Natural killer cell treated with Interleukin-12 subunit alpha and Interleukin-12 subunit beta and Interleukin-15 and Interleukin-18, amount 100 ng/mL, for 72 hours (primary cell): Measurements from ENCODE around the gene MALRD1. TPM values are rescaled to one million over a fixed set of nuclear protein-coding genes. Genes with fewer than 3 reads are reported as not detected.

ENCODE experiments used
- ATAC-seq, 2 donors: fragments of 150-1000 bp; cut with Tn5 transposase in 1 of 2; sonication (Bioruptor Pico), chemical (Tn5 transposase) in 1 of 2; 2 replicates each; pipeline ENCODE4 v1.10.0; 2021
- DNase-seq: peaks from one replicate; pipeline ENCODE4 v3.0.0; 2022; ENCODE audit warnings: low spot score
- H3K27ac Mint-ChIP-seq, 2 donors: 1 replicate in 1 of 2; 2 replicates in 1 of 2; pipeline ENCODE4 v1.8.0; 2022; ENCODE audit warnings: mixed read lengths in 2 of 2, mild to moderate bottlenecking in 1 of 2, moderate library complexity in 1 of 2
- H3K27me3 Mint-ChIP-seq, 2 donors: 1 replicate in 1 of 2; 2 replicates in 1 of 2; pipeline ENCODE4 v1.8.0; 2022; ENCODE audit warnings: mixed read lengths in 2 of 2
- H3K36me3 Mint-ChIP-seq: one replicate; pipeline ENCODE4 v1.8.0; 2022; ENCODE audit warnings: mixed read lengths
- H3K4me1 Mint-ChIP-seq, 2 donors: 1 replicate in 1 of 2; 2 replicates in 1 of 2; pipeline ENCODE4 v1.8.0; 2022; ENCODE audit warnings: low read depth in 2 of 2, mixed read lengths in 2 of 2, mild to moderate bottlenecking in 1 of 2
- H3K4me3 Mint-ChIP-seq: one replicate; pipeline ENCODE4 v1.8.0; 2022; ENCODE audit warnings: mixed read lengths
- H3K9me3 Mint-ChIP-seq: 2 replicates; pipeline ENCODE4 v1.8.0; 2022; ENCODE audit warnings: mixed read lengths
- total RNA-seq, 2 donors: library from RNA; stranded (reverse); gene quantifications; one replicate each; pipeline ENCODE4 v1.2.3, GENCODE V29; 2022

The MALRD1 gene
- total RNA-seq, 2 donors from 2014 or later: 0.39 TPM; not detected in 1

DNA sequence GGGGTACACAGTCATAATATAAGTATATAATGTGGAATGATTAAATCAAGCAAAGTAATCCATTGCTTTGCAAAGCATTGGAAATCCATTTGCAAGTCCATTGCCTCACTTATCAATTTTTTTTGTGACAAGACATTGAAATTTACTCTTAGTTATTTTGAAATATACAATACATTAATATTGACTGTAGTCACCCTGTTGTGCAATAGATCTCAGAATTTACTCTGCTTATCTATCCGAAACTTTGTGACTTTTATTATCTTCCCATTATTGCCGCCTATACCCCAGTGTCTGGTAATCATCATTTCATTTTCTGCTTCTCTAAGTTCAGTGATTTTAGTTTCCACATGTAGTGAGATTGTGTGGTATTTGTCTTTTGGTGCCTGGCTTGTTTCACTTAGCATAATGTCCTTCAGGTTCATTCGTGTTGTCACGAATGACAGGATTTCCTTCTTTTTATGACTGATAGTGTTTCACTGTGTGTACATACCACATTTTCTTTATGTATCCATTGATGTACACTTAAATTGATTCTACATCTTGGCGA, 5.8 kb downstream of the MALRD1 start:
- no peak overlapping the region for H3K27ac Mint-ChIP-seq
- ATAC-seq: no peak
- no peaks in the 10 kb centered on the region for H3K27me3 Mint-ChIP-seq

GRCh38 chr10:19058046-19058445, 9.4 kb downstream of the MALRD1 start:
- peaks cover 6% of the 10 kb centered on the region for H3K36me3 Mint-ChIP-seq
- H3K4me3 Mint-ChIP-seq: no peak overlapping the region
- ATAC-seq (no peak), DNase-seq (no peak)
- peaks cover 14% of the 10 kb centered on the region for H3K9me3 Mint-ChIP-seq
- H3K4me1 Mint-ChIP-seq: no peaks in the 10 kb centered on the region
- H3K27ac Mint-ChIP-seq: no peak overlapping the region
- H3K27me3 Mint-ChIP-seq: no peaks in the 10 kb centered on the region

More for the DNA sequence above, 5.8 kb downstream of the MALRD1 start:
- no peaks in the 10 kb centered on the region for H3K4me1 Mint-ChIP-seq
- H3K9me3 Mint-ChIP-seq: peaks cover 7% of the 10 kb centered on the region
- H3K36me3 Mint-ChIP-seq: no peaks in the 10 kb centered on the region
- no peak overlapping the region for H3K4me3 Mint-ChIP-seq
- no peak for DNase-seq

GRCh38 chr10:19063986-19064385, 15.4 kb downstream of the MALRD1 start:
- H3K36me3 Mint-ChIP-seq: peaks cover 6% of the 10 kb centered on the region
- no peaks in the 10 kb centered on the region for H3K4me1 Mint-ChIP-seq
- H3K9me3 Mint-ChIP-seq: peaks cover 11% of the 10 kb centered on the region
- ATAC-seq (no peak), DNase-seq (no peak)
- H3K4me3 Mint-ChIP-seq: no peak overlapping the region
- H3K27ac Mint-ChIP-seq: no peak overlapping the region
- no peaks in the 10 kb centered on the region for H3K27me3 Mint-ChIP-seq

DNA sequence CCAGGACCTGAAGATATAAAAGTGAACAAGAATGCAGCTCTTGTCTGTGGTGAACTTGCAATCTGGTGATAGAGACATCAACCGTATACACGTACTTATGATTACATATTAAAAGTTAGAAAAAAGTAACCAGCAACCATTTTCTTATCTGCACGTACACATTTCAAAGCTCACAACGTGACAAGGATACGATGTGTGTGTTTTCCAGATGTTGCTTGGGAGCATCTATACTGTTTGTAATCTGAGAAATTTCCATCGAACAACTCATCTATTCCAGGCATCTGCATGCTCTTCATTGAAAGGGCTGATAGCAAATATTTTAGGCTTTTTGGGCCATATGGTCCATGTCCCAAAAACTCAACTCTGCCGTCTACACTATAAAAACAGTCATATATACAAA, 23.3 kb downstream of the MALRD1 start:
- DNase-seq (no peak), ATAC-seq (no peak)
- Mint-ChIP-seq H3K9me3 (peaks cover 3% of the 10 kb centered on the region), H3K27me3 (no peaks in the 10 kb centered on the region), H3K4me3 (no peak overlapping the region), H3K36me3 (no peaks in the 10 kb centered on the region), H3K27ac (no peak overlapping the region), H3K4me1 (no peaks in the 10 kb centered on the region)

DNA sequence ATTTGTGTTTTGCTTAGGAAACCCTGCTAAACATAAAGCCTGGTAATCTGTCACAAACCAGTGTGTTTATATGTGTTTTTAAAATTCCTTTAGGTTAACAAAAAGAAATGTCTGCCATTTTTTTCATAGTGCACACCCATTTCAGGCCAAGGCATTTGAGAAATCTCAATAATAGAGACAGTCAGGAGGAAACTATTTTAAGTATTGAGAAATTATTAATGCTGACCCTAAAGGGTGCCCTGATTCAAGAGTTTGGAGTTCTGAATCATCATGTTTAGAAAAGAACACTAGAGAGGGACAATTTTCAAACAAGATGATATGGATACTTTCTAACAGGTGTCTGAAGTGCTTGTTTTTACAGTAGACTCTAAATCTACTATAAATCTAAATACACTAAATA, 28.7 kb downstream of the MALRD1 start:
- H3K27me3 Mint-ChIP-seq: no peaks in the 10 kb centered on the region
- H3K4me1 Mint-ChIP-seq: no peaks in the 10 kb centered on the region
- H3K9me3 Mint-ChIP-seq: peaks cover 17% of the 10 kb centered on the region
- H3K27ac Mint-ChIP-seq: no peak overlapping the region
- no peak for DNase-seq
- no peak for ATAC-seq
- H3K36me3 Mint-ChIP-seq: no peaks in the 10 kb centered on the region
- no peak overlapping the region for H3K4me3 Mint-ChIP-seq

- H3K4me1 Mint-ChIP-seq: no peaks in the 10 kb centered on the region
- H3K27ac Mint-ChIP-seq: no peak overlapping the region
- peaks cover 11% of the 10 kb centered on the region for H3K9me3 Mint-ChIP-seq
- DNase-seq: no peak
- no peak for ATAC-seq
- no peaks in the 10 kb centered on the region for H3K27me3 Mint-ChIP-seq
- H3K36me3 Mint-ChIP-seq: no peaks in the 10 kb centered on the region
- H3K4me3 Mint-ChIP-seq: no peak overlapping the region
These were observed 48.0 kb downstream of the MALRD1 start for GRCh38 chr10:19096501-19097073.

- Mint-ChIP-seq H3K4me1 (no peaks in the 10 kb centered on the region), H3K36me3 (no peaks in the 10 kb centered on the region), H3K4me3 (no peak overlapping the region), H3K27me3 (no peaks in the 10 kb centered on the region), H3K27ac (no peak overlapping the region), H3K9me3 (peaks cover 12% of the 10 kb centered on the region)
- DNase-seq: no peak
- no peak for ATAC-seq
These were observed 48.5 kb downstream of the MALRD1 start for GRCh38 chr10:19097151-19097550.

DNA sequence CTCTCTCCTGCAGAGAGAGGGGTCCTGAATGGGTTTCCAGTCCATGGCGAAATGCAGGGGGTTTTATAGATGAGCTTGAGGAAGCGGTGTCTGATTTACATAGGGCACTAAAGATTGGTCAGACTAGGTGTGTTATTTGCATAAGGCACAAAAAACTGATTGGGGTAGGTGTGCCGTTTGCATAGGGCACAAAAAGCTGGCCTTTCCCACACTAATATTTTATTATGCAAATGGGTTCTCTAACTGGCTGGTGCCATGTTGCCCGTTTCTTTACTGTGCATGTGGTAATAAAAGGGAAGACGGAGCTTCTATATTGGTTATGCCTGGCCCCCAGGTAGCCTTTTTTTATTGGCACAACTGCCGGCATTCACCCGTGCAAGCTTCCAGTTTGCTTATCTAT, 50.2 kb downstream of the MALRD1 start:
- H3K27ac Mint-ChIP-seq: no peak overlapping the region
- no peak for DNase-seq
- H3K9me3 Mint-ChIP-seq: peaks cover 15% of the 10 kb centered on the region
- no peak overlapping the region for H3K4me3 Mint-ChIP-seq
- no peaks in the 10 kb centered on the region for H3K36me3 Mint-ChIP-seq
- ATAC-seq: no peak
- H3K27me3 Mint-ChIP-seq: no peaks in the 10 kb centered on the region
- H3K4me1 Mint-ChIP-seq: no peaks in the 10 kb centered on the region

DNA sequence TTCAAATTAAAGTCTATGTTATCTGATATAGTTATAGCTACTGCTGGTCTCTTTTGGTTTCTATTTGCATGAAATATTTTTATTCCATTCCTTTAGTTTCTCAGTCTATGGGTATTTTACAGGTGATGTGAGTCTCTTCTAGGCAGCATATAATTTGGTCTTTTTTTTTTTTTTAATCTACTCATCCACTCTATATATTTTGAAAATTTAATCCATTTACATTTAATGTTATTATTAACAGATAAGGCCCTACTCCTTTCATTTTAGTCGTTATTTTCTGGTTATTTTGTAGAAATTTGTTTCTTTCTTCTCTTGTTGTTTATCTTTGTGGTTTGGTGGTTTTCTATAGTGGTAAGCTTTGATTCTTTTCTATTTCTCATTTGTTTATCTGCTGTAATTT, 58.8 kb downstream of the MALRD1 start:
- Mint-ChIP-seq H3K36me3 (peaks cover 4% of the 10 kb centered on the region), H3K4me1 (no peaks in the 10 kb centered on the region), H3K9me3 (peaks cover 5% of the 10 kb centered on the region), H3K27me3 (no peaks in the 10 kb centered on the region), H3K4me3 (no peak overlapping the region), H3K27ac (no peak overlapping the region)
- ATAC-seq (no peak), DNase-seq (no peak)

- ATAC-seq: no peak
- Mint-ChIP-seq H3K27me3 (no peaks in the 10 kb centered on the region), H3K27ac (no peak overlapping the region), H3K36me3 (peaks cover 4% of the 10 kb centered on the region), H3K4me3 (no peak overlapping the region), H3K9me3 (peaks cover 11% of the 10 kb centered on the region), H3K4me1 (no peaks in the 10 kb centered on the region)
- no peak for DNase-seq
These were observed 63.1 kb downstream of the MALRD1 start for GRCh38 chr10:19111501-19112267.

GRCh38 chr10:19117438-19117837, 68.8 kb downstream of the MALRD1 start:
- ATAC-seq: no peak
- Mint-ChIP-seq H3K4me1 (no peaks in the 10 kb centered on the region), H3K27ac (no peak overlapping the region), H3K9me3 (peaks cover 19% of the 10 kb centered on the region), H3K27me3 (no peaks in the 10 kb centered on the region), H3K4me3 (no peak overlapping the region), H3K36me3 (peaks cover 15% of the 10 kb centered on the region)
- DNase-seq: no peak

DNA sequence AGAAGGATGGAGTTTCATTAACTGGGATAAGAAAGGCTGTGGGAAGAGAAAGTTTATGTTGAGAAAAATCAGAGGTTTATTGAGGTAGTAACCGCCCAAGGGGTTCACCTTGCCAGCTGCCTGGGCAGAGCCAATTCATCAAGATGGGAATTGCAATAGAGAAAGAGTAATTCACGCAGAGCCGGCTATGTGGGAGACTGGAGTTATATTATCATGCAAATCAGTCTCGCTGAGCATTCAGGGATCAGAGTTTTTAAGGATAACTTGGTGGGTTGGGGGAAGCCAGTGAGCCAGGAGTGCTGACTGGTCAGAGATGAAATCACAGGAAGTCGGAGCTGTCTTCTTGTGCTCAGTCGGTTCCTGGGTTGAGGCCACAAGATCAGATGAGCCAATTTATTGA, 70.6 kb downstream of the MALRD1 start:
- DNase-seq (no peak), ATAC-seq (no peak)
- Mint-ChIP-seq H3K4me3 (no peak overlapping the region), H3K36me3 (peaks cover 15% of the 10 kb centered on the region), H3K9me3 (peaks cover 12% of the 10 kb centered on the region), H3K27ac (no peak overlapping the region), H3K27me3 (no peaks in the 10 kb centered on the region), H3K4me1 (no peaks in the 10 kb centered on the region)

DNA sequence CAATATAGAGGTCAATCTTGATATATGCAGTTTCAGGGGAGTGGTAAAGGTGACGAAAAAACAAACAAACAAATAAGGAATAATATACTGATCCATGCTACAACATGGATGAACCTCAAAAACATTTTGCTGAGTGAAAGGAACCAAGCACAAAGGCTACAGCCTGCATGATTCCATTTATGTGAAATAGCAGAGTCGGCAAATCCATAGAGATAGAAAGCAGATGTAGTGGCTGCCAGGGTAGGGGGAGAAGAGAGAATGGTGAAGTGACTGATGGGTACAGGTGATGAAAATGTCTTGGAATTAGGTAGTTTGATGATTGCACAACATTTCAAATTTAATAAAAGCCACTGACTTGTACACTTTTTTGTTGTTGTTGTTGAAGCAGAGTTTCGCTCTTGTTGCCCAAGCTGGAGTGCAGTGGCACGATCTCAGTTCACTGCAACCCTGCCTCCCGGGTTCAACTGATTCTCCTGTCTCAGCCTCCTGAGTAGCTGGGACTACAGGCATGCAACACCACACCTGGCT, 71.8 kb downstream of the MALRD1 start:
- Mint-ChIP-seq H3K27ac (no peak overlapping the region), H3K27me3 (no peaks in the 10 kb centered on the region), H3K9me3 (peaks cover 15% of the 10 kb centered on the region), H3K36me3 (peaks cover 15% of the 10 kb centered on the region), H3K4me1 (no peaks in the 10 kb centered on the region), H3K4me3 (no peak overlapping the region)
- ATAC-seq (no peak), DNase-seq (no peak)

- DNase-seq (no peak), ATAC-seq (no peak)
- Mint-ChIP-seq H3K27me3 (no peaks in the 10 kb centered on the region), H3K4me3 (no peak overlapping the region), H3K9me3 (peaks cover 2% of the 10 kb centered on the region), H3K27ac (no peak overlapping the region), H3K4me1 (no peaks in the 10 kb centered on the region), H3K36me3 (no peaks in the 10 kb centered on the region)
These were observed 85.4 kb downstream of the MALRD1 start for GRCh38 chr10:19133992-19134391.
